T1000 (cell line): ENCODE measurements around the gene FAM107A.
"Not testable (repeated sequence)": the region's sequence is repeated elsewhere in the genome, so short reads cannot be mapped to it uniquely, and the experiment has no call there.

ENCODE experiments used
- DNase-seq: peaks from one replicate; lab custom pipeline; 2025; ENCODE audit warnings: mixed read lengths; lab: John Stamatoyannopoulos, UW

The FAM107A gene

GRCh38 chr3:58536501-58537411 is 40.4 kb downstream of the FAM107A start, which contains the start of gene ACOX2:
Gene ACOX2 (minus strand): TSS chr3:58537190. CDS start chr3:58535106, 2,084 bp downstream.
- DNase-seq: no peak

GRCh38 chr3:58535531-58536500 is 41.4 kb downstream of the FAM107A start:
- peak; percentile 24 for DNase-seq

- DNase-seq: no peak
These were observed 42.3 kb downstream of the FAM107A start for GRCh38 chr3:58534592-58535494.

- peak; percentile 70 for DNase-seq
These were observed 44.4 kb downstream of the FAM107A start for GRCh38 chr3:58532794-58533220.

GRCh38 chr3:58531956-58532355 is 45.2 kb downstream of the FAM107A start:
- DNase-seq: no peak

GRCh38 chr3:58531555-58531954 is 45.6 kb downstream of the FAM107A start:
- no peak for DNase-seq

GRCh38 chr3:58530354-58530865 is 46.8 kb downstream of the FAM107A start:
- no peak for DNase-seq

GRCh38 chr3:58529516-58530353 is 47.5 kb downstream of the FAM107A start:
- DNase-seq: no peak

- no peak for DNase-seq
These were observed 48.6 kb downstream of the FAM107A start for GRCh38 chr3:58528629-58529028.

- not testable (repeated sequence) for DNase-seq
These were observed 49.8 kb downstream of the FAM107A start for GRCh38 chr3:58527440-58527839.

- peak; percentile 76 for DNase-seq
These were observed 50.7 kb downstream of the FAM107A start for GRCh38 chr3:58526515-58526957.

- DNase-seq: no peak
These were observed 52.8 kb downstream of the FAM107A start for GRCh38 chr3:58524326-58524888.

GRCh38 chr3:58522759-58523425 is 54.3 kb downstream of the FAM107A start:
- no peak for DNase-seq

- no peak for DNase-seq
These were observed 55.1 kb downstream of the FAM107A start for GRCh38 chr3:58521917-58522631.

GRCh38 chr3:58521336-58521670 is 55.9 kb downstream of the FAM107A start:
- DNase-seq: no peak

GRCh38 chr3:58520403-58521335 is 56.5 kb downstream of the FAM107A start:
- no peak for DNase-seq

- DNase-seq: no peak
These were observed 57.4 kb downstream of the FAM107A start for GRCh38 chr3:58519668-58520402.
